Effector memory CD8-positive, alpha-beta T cell (primary cell): ENCODE data around the gene TECTB.

Experiments
- ATAC-seq: fragments of 150-1000 bp; cut with Tn5 transposase; replicated peaks from 2 replicates; pipeline ENCODE4 v1.10.0; 2021; ENCODE audit warnings: mild to moderate bottlenecking, moderate library complexity
- DNase-seq, 3 experiments: peaks; one replicate each; pipeline ENCODE4 v3.0.0; 2021
- H3K27ac Mint-ChIP-seq, 2 donors: one replicate each; pipeline ENCODE4 v1.8.0; 2022; ENCODE audit warnings: mild to moderate bottlenecking in 2 of 2, mixed read lengths in 2 of 2, moderate library complexity in 2 of 2
- H3K27me3 Mint-ChIP-seq, 2 donors: one replicate each; pipeline ENCODE4 v1.8.0; 2022; ENCODE audit warnings: mixed read lengths in 2 of 2
- H3K36me3 Mint-ChIP-seq: one replicate; pipeline ENCODE4 v1.8.0; 2022; ENCODE audit warnings: mild to moderate bottlenecking, moderate library complexity, mixed read lengths; ENCODE audit not compliant: insufficient read depth
- H3K4me1 Mint-ChIP-seq, 2 donors: one replicate each; pipeline ENCODE4 v1.8.0; 2022; ENCODE audit warnings: low read depth in 2 of 2, mixed read lengths in 2 of 2
- H3K4me3 Mint-ChIP-seq, 2 donors: one replicate each; pipeline ENCODE4 v1.8.0; 2022; ENCODE audit warnings: mild to moderate bottlenecking in 2 of 2, mixed read lengths in 2 of 2, moderate library complexity in 2 of 2
- H3K9me3 Mint-ChIP-seq, 2 donors: one replicate each; pipeline ENCODE4 v1.8.0; 2022; ENCODE audit warnings: mixed read lengths in 2 of 2

The TECTB gene

DNA sequence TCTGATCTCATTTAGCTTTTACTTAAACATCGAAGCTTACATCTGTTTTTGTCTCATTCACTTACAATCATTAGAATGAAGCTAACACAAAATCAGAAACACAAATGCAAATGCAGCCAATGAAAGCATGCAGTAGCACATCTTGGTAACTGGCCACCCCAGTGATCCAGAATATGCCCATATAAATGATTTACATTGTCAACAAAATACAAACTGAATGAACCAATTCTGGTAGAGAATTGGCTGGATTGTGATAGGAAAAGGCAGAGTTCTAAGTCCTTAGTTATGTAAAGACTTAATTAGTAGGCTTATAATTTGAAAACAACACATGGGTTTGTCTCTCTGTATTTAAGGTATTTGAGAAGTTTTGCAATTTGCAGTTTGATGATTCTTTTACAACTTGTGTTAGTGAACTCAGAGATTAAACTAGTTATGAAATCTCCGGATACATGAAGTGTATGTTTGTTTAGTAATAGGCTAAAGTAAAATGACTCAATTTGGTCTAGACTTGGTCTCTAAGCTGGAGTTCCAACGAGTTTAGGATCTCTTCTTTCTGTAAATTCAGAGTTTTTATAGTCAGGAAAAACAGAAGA lies 21.2 kb downstream of the TECTB start:
- Mint-ChIP-seq H3K4me1 (no peaks in the 10 kb centered on the region), H3K27me3 (peaks cover 30 to 47% of the 10 kb centered on the region in 2 donors), H3K27ac (no peak overlapping the region), H3K4me3 (no peak overlapping the region), H3K9me3 (no peaks in the 10 kb centered on the region), H3K36me3 (peaks cover 4% of the 10 kb centered on the region)
- DNase-seq (no peak), ATAC-seq (no peak)

DNA sequence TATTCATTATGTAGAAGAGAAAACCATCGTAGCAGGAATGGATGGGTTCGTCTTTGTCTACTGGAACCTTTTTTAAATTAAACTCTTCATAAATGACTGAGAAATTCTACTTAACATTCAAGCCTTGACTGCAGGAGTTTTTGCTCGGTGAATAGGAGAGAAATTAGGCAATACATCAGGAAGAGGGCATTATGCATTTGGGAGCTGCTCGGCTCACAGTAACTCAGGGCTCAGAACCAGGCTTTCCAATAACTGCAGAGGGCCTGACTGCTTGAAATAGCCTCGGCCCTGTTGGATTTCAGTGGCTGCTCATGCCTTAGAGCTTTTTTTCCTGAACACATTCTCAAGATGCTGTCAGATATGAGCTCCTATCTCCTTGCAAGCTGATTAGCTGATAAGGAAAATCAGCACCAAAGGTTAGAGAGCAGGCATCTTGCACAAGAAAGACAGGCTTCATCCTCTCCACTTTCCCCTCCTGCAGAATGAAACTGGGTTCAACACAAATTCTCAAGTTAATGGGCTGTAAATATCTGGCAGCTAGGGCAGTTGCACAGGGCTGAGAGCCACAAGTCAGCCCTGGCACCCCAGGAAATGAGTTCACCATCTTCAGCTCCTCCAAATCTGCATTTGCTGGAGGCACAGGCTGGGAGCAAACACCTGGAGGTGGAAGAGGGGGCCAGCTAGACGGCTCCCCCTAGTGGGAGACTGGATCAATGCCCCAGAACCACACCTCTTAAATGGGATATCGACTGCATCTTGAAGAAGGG lies 24.3 kb downstream of the TECTB start:
- Mint-ChIP-seq H3K27me3 (peaks cover 33 to 61% of the 10 kb centered on the region in 2 donors), H3K27ac (no peak overlapping the region), H3K36me3 (peaks cover 4% of the 10 kb centered on the region), H3K4me3 (no peak overlapping the region), H3K9me3 (no peaks in the 10 kb centered on the region), H3K4me1 (no peaks in the 10 kb centered on the region)
- ATAC-seq (peak; percentile 51), DNase-seq (peak in 2 of 3 experiments; percentile 8 to 19)

DNA sequence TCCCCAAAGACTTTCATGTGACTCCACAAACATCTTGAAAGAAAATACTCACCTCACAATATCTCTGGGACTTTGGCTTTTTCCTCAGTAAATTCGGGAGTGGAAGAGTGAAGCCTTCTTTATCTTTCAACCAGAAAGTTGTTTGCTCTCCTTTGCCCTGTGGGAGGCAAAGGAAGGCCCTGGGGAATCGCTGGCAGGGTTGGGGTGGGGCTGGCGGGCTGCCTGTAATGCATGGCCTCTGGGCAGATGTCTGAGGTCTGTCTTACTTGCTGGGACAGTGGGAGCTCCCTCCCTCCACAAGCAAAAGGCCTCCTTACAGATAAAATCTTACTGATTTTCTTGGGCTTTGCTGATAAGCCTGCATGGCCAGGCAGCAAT lies 24.9 kb downstream of the TECTB start:
- H3K27me3 Mint-ChIP-seq = peaks cover 39 to 61% of the 10 kb centered on the region in 2 donors
- no peaks in the 10 kb centered on the region for H3K9me3 Mint-ChIP-seq
- no peak for DNase-seq

DNA sequence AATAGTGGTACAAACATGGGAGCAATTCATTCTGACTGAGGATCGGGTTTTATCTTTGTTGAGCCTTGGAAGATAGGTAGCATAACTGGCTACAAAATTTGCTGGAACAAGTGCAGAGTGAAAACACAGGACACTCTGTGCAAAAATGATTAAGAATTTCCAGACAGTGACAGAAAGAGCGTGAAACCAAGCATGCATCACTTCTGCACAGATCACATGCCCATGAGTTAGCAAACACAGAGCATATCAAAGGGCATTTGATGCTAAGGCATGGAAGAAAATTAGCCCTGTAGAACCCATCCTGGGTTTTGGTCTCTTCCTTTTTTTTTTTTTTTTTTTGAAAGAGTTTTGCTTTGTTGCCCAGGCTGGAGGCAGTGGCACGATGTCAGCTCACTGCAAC lies 28.3 kb downstream of the TECTB start:
- ATAC-seq = no peak
- peaks cover 2% of the 10 kb centered on the region for H3K36me3 Mint-ChIP-seq

More for the DNA sequence above, 24.9 kb downstream of the TECTB start:
- H3K36me3 Mint-ChIP-seq = peaks cover 4% of the 10 kb centered on the region
- H3K4me1 Mint-ChIP-seq = no peaks in the 10 kb centered on the region
- no peak overlapping the region for H3K4me3 Mint-ChIP-seq
- H3K27ac Mint-ChIP-seq = no peak overlapping the region
- no peak for ATAC-seq

DNA sequence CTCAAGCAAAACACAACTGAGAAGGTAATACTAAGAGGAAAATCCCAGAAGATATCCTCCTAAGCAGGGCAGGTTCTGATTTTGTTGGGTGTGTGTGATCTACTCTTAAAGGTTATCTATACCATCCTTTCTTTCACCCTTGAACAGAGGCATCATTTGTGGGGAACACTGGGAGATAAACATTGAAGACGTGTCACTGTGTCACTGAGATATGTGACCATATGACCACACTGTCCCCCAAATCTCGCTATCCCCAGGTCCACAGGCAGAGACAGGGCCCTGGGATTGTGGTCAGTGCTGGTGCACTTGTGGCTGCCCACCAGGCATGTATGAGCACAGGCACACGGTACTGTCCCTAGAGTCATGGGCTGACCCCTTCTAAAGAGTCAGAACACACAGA lies 30.0 kb downstream of the TECTB start:
- ATAC-seq = no peak
- Mint-ChIP-seq H3K27me3 (peaks cover 30 to 63% of the 10 kb centered on the region in 2 donors), H3K27ac (no peak overlapping the region), H3K4me3 (no peak overlapping the region), H3K9me3 (no peaks in the 10 kb centered on the region), H3K4me1 (no peaks in the 10 kb centered on the region), H3K36me3 (peaks cover 2% of the 10 kb centered on the region)
- DNase-seq = no peak

More for the DNA sequence above, 28.3 kb downstream of the TECTB start:
- no peak overlapping the region for H3K27ac Mint-ChIP-seq
- no peak overlapping the region for H3K4me3 Mint-ChIP-seq
- peaks cover 33 to 65% of the 10 kb centered on the region in 2 donors for H3K27me3 Mint-ChIP-seq
- no peaks in the 10 kb centered on the region for H3K9me3 Mint-ChIP-seq
- H3K4me1 Mint-ChIP-seq = no peaks in the 10 kb centered on the region
- no peak for DNase-seq

DNA sequence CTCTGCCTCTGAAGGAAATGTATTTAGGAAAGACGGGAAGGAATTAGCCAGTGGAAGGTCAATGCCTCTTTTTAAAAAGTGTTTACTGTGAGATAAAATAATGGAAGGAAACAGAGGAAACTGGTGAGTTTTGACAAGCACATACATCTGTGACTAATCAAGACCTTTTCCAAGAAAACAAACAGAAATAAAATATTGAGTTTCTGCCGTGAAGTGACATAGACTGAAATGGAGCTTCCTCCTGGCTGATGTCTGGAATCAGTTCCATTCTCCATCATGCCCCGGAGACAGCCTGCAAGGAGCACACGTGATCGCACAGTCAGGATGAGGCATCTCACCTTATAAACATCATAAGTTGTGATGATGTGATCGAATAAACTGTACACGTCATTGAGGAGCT lies 30.7 kb downstream of the TECTB start:
- ATAC-seq (no peak), DNase-seq (no peak)
- Mint-ChIP-seq H3K4me1 (no peaks in the 10 kb centered on the region), H3K27me3 (peaks cover 30 to 67% of the 10 kb centered on the region in 2 donors), H3K36me3 (peaks cover 2% of the 10 kb centered on the region), H3K4me3 (no peak overlapping the region), H3K9me3 (no peaks in the 10 kb centered on the region), H3K27ac (no peak overlapping the region)

DNA sequence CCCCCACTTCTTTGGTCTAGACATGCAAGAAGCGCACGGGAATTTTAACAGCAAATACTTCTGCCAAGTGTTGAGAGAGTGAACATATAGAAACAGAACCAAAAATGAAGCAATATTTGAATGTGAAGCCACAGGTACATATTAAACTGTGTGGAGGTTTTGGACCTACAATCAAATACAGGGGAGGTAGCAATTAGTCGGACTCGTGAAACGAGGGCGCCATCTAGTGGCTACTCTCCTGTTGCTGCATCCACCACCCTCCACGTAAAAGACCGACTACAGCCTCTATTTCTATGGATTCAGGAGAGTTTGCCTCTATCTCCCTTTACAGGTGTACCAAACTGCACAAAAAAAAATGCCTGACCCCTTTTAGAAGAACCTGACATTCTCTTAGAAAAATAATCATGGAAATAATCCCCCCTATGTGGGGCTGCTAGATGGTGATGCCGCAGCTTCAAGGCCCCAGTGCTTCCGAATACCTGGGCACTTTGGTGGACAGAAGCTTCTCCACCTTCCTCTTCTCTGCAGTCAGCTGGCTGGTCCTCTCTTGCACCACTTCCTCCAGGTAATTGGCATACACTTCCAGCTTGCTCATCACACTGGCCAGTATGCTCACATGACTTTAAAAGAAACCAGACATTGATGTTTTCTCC lies 31.7 kb downstream of the TECTB start:
- Mint-ChIP-seq H3K27ac (no peak overlapping the region), H3K36me3 (peaks cover 2% of the 10 kb centered on the region)
- peak; percentile 79 for ATAC-seq

DNA sequence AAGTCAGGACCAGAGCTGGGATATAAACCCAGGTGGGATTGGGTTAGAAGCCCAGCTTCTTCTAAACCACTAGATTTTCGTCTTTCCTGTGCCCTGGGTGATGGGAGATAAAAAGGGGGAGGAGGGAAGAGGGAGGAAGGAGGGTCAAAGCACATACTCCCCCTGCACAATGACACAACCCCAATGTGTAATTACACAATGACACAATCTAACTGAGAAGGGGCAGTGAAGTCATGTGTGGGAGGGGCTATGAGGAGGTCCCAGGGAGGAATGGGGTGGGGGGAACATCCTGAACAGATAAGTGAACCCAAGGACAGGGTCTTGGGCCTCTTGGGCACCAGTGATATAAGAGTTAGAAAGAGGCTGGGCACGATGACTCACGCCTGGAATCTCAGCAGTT lies 44.5 kb downstream of the TECTB start:
- Mint-ChIP-seq H3K36me3 (no peaks in the 10 kb centered on the region), H3K27ac (no peak overlapping the region), H3K27me3 (peaks cover 5 to 51% of the 10 kb centered on the region in 2 donors), H3K4me3 (no peak overlapping the region), H3K9me3 (no peaks in the 10 kb centered on the region), H3K4me1 (peaks cover 0 to 1% of the 10 kb centered on the region in 2 donors)
- no peak for DNase-seq
- no peak for ATAC-seq

More for the DNA sequence above, 31.7 kb downstream of the TECTB start:
- Mint-ChIP-seq H3K4me1 (no peaks in the 10 kb centered on the region), H3K27me3 (peaks cover 39 to 77% of the 10 kb centered on the region in 2 donors), H3K9me3 (no peaks in the 10 kb centered on the region), H3K4me3 (no peak overlapping the region)
- peak; percentile 69 to 72 (median 72) for DNase-seq

DNA sequence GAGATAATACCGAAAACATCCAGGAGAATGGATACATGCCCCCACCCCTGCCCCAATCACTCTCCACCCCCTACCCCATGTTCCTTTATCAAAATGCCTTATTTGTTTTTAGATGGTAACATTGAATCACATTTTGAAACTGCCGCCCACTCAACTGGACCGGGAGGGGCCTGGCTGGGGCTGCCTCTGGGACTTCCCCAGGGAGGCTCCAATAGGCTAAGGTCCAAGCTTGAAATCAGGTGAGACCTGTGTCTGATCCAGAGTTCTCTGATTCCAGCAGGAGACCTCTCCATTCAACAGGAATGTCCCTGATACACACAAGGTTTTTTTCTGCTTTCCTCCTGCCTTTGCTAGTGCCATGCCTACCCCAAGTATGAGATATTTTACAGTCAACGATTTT lies 47.0 kb downstream of the TECTB start:
- no peaks in the 10 kb centered on the region for H3K36me3 Mint-ChIP-seq
- no peak for ATAC-seq
- H3K4me3 Mint-ChIP-seq = no peak overlapping the region

DNA sequence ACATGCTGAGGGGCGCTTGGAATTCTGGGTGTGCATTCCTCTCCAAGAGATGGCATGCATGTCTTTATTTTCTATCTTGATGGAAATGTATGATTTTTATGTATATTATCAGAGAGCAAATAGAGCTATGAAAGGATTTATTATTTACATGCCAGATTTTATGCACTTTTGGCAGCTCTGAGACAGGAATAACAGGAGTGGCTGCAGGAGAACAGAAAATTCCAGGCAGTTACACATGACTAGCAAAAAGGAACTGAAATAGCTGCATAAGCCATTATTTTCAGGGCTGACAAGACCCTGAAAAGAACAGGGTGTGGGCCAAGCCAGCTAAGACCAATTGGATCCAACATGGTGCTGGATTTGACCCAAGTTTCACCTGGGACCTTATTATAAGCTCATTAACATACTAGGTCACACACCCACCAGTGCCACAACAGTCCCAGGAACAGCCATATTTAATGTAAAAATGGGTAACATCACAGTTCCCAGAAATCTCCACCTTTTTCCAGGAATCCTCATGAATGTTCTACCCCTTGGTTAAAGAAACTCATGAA lies 47.5 kb downstream of the TECTB start:
- ATAC-seq = no peak
- Mint-ChIP-seq H3K27me3 (peaks cover 0 to 34% of the 10 kb centered on the region in 2 donors), H3K4me3 (no peak overlapping the region), H3K9me3 (no peaks in the 10 kb centered on the region), H3K4me1 (peaks cover 0 to 1% of the 10 kb centered on the region in 2 donors), H3K27ac (no peak overlapping the region), H3K36me3 (no peaks in the 10 kb centered on the region)
- no peak for DNase-seq

More for the DNA sequence above, 47.0 kb downstream of the TECTB start:
- Mint-ChIP-seq H3K27me3 (peaks cover 0 to 39% of the 10 kb centered on the region in 2 donors), H3K9me3 (no peaks in the 10 kb centered on the region), H3K4me1 (peaks cover 0 to 1% of the 10 kb centered on the region in 2 donors), H3K27ac (no peak overlapping the region)
- no peak for DNase-seq

DNA sequence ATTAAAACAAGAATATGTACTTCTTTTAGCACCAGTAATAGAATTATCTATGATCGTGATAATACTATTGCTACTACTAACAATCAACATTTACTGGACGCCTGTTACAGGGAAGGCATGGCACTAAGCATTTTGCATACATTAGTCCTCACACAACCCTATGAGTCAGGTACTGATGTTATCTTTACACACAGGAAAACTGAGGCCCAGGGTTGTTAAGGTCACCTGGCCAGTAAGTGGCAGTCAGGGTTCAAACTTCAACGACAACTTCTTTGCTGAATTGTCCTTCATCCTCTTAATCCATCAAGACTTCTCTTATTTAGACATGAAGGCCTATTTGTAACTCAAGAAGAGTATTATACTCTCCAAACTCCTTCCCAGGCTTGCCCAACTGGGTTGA lies 48.8 kb downstream of the TECTB start:
- no peak overlapping the region for H3K27ac Mint-ChIP-seq
- H3K9me3 Mint-ChIP-seq = no peaks in the 10 kb centered on the region
- no peak for DNase-seq
- ATAC-seq = no peak
- H3K4me3 Mint-ChIP-seq = no peak overlapping the region
- peaks cover 0 to 3% of the 10 kb centered on the region in 2 donors for H3K4me1 Mint-ChIP-seq
- no peaks in the 10 kb centered on the region for H3K36me3 Mint-ChIP-seq
- peaks cover 2 to 24% of the 10 kb centered on the region in 2 donors for H3K27me3 Mint-ChIP-seq

DNA sequence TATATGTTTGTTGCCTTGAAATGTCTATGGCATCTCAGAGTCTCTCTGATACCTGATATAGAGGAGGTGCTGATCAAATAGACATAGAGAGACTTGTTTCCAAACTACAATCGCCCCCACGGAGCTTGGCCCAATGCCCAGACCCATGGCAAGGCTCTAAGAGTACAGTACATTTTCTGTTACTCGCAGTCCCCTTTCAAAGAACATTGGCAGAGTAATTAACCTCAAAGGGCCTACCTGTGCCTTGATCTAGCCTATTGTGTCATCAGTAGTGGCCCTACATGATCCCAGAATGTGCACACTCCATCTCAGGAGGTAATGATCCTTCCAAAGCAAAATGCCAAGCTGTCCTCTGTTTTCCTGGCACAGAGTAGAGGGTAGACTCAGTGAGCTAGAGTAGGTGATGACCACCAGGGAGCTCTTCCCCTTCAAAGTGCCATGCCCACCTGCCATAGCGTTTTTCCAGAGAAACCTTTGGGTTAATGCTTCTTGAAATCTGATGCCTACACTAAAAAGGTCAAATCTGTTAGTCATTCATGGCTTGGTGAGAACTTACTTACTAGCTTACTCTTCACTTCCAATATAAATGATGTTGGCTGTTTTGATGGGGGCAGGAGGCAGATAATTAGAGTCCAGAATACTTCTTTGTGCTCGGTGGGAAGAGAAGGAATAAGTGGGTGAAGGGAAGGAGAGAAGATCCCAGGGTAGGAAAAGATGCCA lies 49.5 kb downstream of the TECTB start:
- no peak overlapping the region for H3K27ac Mint-ChIP-seq
- ATAC-seq = no peak
- no peak for DNase-seq
- no peaks in the 10 kb centered on the region for H3K9me3 Mint-ChIP-seq
- peaks cover 0 to 3% of the 10 kb centered on the region in 2 donors for H3K4me1 Mint-ChIP-seq
- H3K36me3 Mint-ChIP-seq = no peaks in the 10 kb centered on the region
- H3K27me3 Mint-ChIP-seq = peaks cover 5 to 24% of the 10 kb centered on the region in 2 donors
- no peak overlapping the region for H3K4me3 Mint-ChIP-seq

DNA sequence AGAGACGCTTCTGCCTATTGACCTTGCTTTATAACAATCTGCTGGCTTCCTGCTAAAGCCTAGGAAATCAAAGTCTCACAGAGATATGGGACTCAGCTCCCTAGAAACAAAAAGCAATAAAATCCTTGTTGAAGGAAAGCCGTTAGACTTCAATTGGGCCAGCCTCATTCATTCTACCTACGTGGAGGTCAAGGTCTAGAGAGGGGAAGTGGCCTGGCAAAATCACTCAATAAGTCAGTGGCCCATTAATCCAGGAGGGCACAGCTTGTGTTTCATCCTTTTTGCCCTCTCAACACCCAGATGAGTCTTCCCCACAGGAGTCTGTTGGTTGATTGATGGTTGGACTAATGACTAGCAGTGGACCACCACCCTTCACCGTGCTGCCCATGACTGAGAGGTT lies 50.3 kb downstream of the TECTB start:
- DNase-seq (no peak), ATAC-seq (no peak)
- Mint-ChIP-seq H3K27ac (no peak overlapping the region), H3K4me3 (no peak overlapping the region), H3K4me1 (peaks cover 0 to 3% of the 10 kb centered on the region in 2 donors), H3K27me3 (peaks cover 5 to 21% of the 10 kb centered on the region in 2 donors), H3K9me3 (no peaks in the 10 kb centered on the region), H3K36me3 (no peaks in the 10 kb centered on the region)
